ENCODE data around the gene KCNQ1.

DNA sequence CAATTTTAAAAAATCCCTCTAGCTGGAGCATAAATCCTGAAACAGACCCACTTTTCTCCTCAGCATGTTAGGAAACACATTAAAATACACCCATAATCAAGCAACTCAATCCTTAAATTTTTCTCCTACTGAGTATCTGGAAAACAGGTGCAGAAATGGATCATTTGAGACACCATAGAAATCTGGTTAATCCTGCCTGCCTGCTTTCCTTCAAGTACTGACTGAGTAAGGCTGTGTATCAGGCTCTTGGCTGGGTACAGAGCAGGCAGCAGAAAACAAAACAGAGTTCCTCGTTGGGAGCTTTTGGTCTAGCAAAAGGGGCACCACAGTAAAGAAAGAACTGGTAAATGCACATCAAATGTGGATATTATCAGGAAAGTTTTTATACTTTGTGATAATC, 253.1 kb downstream of the KCNQ1 start:
- TF ChIP-seq, protein P1, sequence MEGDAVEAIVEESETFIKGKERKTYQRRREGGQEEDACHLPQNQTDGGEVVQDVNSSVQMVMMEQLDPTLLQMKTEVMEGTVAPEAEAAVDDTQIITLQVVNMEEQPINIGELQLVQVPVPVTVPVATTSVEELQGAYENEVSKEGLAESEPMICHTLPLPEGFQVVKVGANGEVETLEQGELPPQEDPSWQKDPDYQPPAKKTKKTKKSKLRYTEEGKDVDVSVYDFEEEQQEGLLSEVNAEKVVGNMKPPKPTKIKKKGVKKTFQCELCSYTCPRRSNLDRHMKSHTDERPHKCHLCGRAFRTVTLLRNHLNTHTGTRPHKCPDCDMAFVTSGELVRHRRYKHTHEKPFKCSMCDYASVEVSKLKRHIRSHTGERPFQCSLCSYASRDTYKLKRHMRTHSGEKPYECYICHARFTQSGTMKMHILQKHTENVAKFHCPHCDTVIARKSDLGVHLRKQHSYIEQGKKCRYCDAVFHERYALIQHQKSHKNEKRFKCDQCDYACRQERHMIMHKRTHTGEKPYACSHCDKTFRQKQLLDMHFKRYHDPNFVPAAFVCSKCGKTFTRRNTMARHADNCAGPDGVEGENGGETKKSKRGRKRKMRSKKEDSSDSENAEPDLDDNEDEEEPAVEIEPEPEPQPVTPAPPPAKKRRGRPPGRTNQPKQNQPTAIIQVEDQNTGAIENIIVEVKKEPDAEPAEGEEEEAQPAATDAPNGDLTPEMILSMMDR (IDR thresholded peaks at IDR 0.05) = no peak
- TF ChIP-seq TP53 (CRISPR knock-in tag; IDR thresholded peaks at IDR 0.05) (no peak), RELA (CRISPR knock-in tag; IDR thresholded peaks at IDR 0.05; ENCODE audit: borderline replicate concordance) (no peak), GABPB1 (CRISPR knock-in tag; IDR thresholded peaks at IDR 0.05) (no peak), NFYB (CRISPR knock-in tag; conservative IDR thresholded peaks at IDR 0.05; ENCODE audit: low read depth) (no peak), IRF2 (CRISPR knock-in tag; IDR thresholded peaks at IDR 0.05; ENCODE audit: borderline replicate concordance, low read depth) (no peak), FOXP1 (CRISPR knock-in tag; IDR thresholded peaks at IDR 0.05; ENCODE audit: borderline replicate concordance) (no peak), NR2C2 (CRISPR knock-in tag; IDR thresholded peaks at IDR 0.05) (no peak), ZNF138 (CRISPR knock-in tag; conservative IDR thresholded peaks at IDR 0.05) (no peak)
- TF ChIP-seq, protein P2, sequence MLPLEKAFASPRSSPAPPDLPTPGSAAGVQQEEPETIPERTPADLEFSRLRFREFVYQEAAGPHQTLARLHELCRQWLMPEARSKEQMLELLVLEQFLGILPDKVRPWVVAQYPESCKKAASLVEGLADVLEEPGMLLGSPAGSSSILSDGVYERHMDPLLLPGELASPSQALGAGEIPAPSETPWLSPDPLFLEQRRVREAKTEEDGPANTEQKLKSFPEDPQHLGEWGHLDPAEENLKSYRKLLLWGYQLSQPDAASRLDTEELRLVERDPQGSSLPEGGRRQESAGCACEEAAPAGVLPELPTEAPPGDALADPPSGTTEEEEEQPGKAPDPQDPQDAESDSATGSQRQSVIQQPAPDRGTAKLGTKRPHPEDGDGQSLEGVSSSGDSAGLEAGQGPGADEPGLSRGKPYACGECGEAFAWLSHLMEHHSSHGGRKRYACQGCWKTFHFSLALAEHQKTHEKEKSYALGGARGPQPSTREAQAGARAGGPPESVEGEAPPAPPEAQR (CRISPR knock-in tag; IDR thresholded peaks at IDR 0.05) = no peak
- TF ChIP-seq, protein P3, sequence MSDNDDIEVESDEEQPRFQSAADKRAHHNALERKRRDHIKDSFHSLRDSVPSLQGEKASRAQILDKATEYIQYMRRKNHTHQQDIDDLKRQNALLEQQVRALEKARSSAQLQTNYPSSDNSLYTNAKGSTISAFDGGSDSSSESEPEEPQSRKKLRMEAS (CRISPR knock-in tag; IDR thresholded peaks at IDR 0.05) = no peak

All from WTC11 (cell line).